ENCODE measurements around the gene SEMA3F. TPM values are rescaled to one million over a fixed set of nuclear protein-coding genes. Genes with fewer than 3 reads are reported as not detected.

Gene SEMA3F
- total RNA-seq, 1 donor: 3.5 TPM

DNA sequence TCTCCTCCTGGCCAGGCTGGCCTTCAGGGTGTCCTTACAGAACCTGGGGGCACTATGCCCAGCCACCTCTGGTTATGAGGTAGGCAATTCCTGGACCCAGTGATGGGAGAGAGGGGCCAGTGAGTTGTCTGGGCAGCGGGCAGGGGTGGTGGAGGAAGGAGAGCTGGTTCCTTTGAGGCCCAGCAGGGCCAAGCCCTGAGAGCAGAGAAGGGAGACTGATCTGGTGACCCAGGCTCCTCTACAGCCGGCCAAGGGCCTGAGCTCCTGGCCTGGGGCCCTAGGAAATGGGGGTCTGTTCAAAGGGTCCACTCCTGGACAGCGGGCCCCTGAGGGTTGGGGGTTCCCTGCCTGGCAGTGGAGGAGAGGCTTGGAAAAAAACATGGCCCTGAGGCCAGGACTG is 57.8 kb downstream of the SEMA3F start:
- no peak for DNase-seq (ENCODE audit: low read depth)
- TF ChIP-seq, protein P1, sequence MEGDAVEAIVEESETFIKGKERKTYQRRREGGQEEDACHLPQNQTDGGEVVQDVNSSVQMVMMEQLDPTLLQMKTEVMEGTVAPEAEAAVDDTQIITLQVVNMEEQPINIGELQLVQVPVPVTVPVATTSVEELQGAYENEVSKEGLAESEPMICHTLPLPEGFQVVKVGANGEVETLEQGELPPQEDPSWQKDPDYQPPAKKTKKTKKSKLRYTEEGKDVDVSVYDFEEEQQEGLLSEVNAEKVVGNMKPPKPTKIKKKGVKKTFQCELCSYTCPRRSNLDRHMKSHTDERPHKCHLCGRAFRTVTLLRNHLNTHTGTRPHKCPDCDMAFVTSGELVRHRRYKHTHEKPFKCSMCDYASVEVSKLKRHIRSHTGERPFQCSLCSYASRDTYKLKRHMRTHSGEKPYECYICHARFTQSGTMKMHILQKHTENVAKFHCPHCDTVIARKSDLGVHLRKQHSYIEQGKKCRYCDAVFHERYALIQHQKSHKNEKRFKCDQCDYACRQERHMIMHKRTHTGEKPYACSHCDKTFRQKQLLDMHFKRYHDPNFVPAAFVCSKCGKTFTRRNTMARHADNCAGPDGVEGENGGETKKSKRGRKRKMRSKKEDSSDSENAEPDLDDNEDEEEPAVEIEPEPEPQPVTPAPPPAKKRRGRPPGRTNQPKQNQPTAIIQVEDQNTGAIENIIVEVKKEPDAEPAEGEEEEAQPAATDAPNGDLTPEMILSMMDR (IDR thresholded peaks at IDR 0.05; ENCODE audit: insufficient read depth, low read length): no peak
- H3K4me3 ChIP-seq (ENCODE audit: low read depth, low read length): no peak overlapping the region

DNA sequence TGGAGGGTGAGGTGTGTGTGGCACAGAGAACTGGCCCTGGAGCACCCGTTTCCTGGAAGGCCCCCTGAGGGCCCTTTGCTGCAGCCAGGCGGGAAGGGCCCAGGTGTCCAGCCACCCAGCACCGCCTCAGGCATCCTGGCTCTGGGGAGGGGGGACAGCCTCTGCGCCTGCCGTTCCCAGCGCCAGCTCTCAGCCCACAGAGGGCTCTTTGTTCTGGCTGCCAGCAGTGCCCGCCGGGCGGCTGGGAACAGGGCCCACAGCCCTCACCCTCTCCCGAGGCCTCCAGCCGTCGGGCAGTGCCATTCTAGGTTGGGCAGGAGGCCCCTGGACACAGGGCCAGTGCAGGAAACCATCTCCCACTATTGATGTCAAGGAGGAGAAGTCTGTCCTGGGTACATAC is 58.2 kb downstream of the SEMA3F start:
- TF ChIP-seq, protein P1 (IDR thresholded peaks at IDR 0.05; ENCODE audit: insufficient read depth, low read length): no peak
- no peak overlapping the region for H3K4me3 ChIP-seq (ENCODE audit: low read depth, low read length)
- no peak for DNase-seq (ENCODE audit: low read depth)

DNA sequence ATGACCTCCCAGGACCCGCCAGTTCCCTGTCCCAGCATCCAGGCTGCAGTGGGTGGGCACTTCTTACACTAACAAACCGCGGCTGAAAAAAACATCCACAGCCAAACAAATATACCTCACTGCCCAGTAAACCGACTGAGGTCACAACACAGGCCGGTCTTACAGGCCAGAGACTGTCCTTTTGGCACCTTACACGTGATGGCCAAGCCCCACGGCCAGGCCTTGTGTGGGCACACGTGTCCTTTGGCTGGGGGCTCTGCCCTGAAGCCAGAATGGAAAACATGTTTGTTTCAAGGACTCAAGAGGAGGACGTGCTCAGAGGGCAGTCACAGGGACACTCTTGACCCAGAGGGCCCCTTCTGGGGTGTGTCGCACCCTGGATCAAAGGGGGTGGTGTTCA is 59.7 kb downstream of the SEMA3F start:
- TF ChIP-seq, protein P1 (IDR thresholded peaks at IDR 0.05; ENCODE audit: insufficient read depth, low read length): no peak
- no peak overlapping the region for H3K4me3 ChIP-seq (ENCODE audit: low read depth, low read length)
- DNase-seq (ENCODE audit: low read depth): no peak

DNA sequence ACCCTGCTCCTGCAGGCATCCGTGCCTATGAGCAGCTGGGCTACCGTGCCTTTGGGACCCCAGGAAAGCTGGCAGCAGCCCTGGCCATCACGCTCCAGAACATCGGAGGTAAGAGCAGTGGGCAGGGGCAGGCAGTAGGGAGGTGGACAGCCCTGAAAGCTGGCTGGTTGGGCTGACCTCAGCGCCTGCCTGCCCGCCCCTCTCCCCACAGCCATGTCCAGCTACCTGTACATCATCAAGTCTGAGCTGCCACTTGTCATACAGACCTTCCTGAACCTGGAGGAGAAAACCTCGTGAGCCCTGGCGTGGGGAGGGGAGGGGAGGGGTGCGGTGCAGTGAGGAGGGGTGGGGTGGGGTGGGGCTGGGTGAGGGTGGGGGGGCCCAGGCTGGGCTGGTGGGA is 60.4 kb downstream of the SEMA3F start:
- H3K4me3 ChIP-seq (ENCODE audit: low read depth, low read length): no peak overlapping the region
- TF ChIP-seq, protein P1 (IDR thresholded peaks at IDR 0.05; ENCODE audit: insufficient read depth, low read length): no peak
- DNase-seq (ENCODE audit: low read depth): no peak

DNA sequence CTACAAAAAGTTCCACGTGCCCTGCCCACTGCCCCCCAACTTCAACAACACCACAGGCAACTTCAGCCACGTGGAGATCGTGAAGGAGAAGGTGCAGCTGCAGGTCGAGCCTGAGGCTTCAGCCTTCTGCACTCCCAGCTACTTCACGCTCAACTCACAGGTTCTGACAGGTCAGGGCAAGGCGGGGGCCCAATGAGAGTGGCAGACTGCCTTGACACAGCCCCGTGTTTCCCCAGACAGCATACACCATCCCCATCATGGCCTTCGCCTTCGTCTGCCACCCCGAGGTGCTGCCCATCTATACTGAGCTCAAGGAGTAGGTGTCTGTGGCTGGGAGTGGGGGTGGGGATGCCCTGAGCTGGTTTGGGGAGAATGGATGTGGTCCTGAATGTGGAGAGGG is 62.6 kb downstream of the SEMA3F start:
- TF ChIP-seq, protein P1 (IDR thresholded peaks at IDR 0.05; ENCODE audit: insufficient read depth, low read length): no peak
- H3K4me3 ChIP-seq (ENCODE audit: low read depth, low read length): no peak overlapping the region
- DNase-seq (ENCODE audit: low read depth): no peak

DNA sequence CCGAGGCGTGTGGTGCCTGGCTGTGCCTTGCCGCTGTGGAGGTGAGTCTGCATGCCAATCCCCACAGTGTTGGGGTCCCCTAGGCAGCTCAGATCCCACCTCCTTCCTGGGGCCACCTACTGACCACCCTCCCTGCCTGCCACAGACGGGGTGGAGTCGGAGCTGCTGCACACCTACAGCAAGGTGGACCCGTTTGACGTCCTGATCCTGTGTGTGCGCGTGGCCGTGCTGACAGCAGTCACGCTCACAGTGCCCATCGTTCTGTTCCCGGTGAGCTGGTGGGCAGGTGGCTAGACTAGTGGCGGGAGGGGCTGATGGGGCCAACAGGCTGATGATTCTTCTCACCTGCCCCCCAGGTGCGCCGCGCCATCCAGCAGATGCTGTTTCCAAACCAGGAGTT is 63.3 kb downstream of the SEMA3F start:
- TF ChIP-seq, protein P1 (IDR thresholded peaks at IDR 0.05; ENCODE audit: insufficient read depth, low read length): no peak
- DNase-seq (ENCODE audit: low read depth): no peak
- no peak overlapping the region for H3K4me3 ChIP-seq (ENCODE audit: low read depth, low read length)

DNA sequence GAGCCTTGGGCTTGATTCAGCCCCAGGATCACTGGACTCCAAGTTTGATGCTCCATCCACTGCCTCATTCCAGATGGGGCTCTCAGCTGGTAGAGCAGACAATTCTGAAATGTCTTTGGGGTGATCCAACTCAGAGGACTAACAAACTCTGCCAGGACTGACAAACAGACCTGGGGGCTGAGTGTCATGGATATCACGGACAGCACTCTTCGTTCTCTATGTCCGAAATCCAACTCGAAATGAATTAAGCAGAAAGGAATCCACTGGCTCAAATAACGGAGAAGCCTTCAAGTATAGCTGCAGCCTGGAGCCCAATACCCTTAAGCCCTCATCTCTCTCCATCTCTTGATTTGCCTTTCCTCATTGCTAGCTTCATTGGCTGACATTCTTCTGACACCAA is 64.2 kb downstream of the SEMA3F start:
- TF ChIP-seq, protein P1 (IDR thresholded peaks at IDR 0.05; ENCODE audit: insufficient read depth, low read length): no peak
- no peak for DNase-seq (ENCODE audit: low read depth)

More for the DNA sequence above, 64.2 kb downstream of the SEMA3F start:
- no peak overlapping the region for H3K4me3 ChIP-seq (ENCODE audit: low read depth, low read length)
